ENCODE measurements around the gene YARS2. TPM values are rescaled to one million over a fixed set of nuclear protein-coding genes. Genes with fewer than 3 reads are reported as not detected.

YARS2 gene
- total and polyA plus RNA-seq, 12 donors: 6.9 to 53.4 (median 19.3) TPM

GRCh38 chr12:32768518-32768917 lies 12.8 kb upstream of the YARS2 start:
- Histone ChIP-seq H3K27me3 (no peaks in the 10 kb centered on the region), H3K9me3 (replicated peaks in 1 of 3) (no peaks in the 10 kb centered on the region), H3K4me3 (no peak overlapping the region), H3K4me1 (replicated peaks in 1 of 2) (no peaks in the 10 kb centered on the region), H3K36me3 (replicated peaks in 1 of 2) (no peaks in the 10 kb centered on the region), H3K27ac (no peak overlapping the region)
- WGBS, 4 donors: 49 to 76% (median 60%) methylated on average over 4 of the region's 4 CpGs
- no peak for TF ChIP-seq POLR2A (IDR thresholded peaks at IDR 0.05)
- TF ChIP-seq, protein P1, sequence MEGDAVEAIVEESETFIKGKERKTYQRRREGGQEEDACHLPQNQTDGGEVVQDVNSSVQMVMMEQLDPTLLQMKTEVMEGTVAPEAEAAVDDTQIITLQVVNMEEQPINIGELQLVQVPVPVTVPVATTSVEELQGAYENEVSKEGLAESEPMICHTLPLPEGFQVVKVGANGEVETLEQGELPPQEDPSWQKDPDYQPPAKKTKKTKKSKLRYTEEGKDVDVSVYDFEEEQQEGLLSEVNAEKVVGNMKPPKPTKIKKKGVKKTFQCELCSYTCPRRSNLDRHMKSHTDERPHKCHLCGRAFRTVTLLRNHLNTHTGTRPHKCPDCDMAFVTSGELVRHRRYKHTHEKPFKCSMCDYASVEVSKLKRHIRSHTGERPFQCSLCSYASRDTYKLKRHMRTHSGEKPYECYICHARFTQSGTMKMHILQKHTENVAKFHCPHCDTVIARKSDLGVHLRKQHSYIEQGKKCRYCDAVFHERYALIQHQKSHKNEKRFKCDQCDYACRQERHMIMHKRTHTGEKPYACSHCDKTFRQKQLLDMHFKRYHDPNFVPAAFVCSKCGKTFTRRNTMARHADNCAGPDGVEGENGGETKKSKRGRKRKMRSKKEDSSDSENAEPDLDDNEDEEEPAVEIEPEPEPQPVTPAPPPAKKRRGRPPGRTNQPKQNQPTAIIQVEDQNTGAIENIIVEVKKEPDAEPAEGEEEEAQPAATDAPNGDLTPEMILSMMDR (IDR thresholded peaks at IDR 0.05): no peak
- intact Hi-C loops (cut with DNase I): loop anchor here in 1 of 2 donors (10.0 kb wide), 1 partner anchor 146 kb away; no protein-coding TSS in a partner anchor
- DNase-seq: no peak

DNA sequence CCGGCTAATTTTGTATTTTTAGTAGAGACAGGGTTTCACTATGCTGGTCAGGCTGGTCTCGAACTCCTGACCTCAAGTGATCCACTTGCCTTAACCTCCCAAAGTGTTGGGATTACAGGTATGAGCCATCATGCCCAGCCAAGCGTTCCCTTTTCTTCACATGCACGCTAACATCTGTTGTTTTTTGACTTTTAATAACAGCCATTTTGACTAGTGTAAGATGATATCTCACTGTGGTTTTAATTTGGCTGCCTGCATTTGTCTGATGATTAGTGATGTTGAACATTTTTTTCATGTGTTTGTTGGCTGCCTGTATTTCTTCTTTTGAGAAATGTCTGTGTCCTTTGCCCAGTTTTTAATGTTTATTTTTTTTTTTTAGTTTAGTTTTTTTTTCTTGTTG lies 10.2 kb upstream of the YARS2 start:
- Histone ChIP-seq H3K27me3 (no peaks in the 10 kb centered on the region), H3K4me1 (replicated peaks in 1 of 2) (no peaks in the 10 kb centered on the region), H3K4me3 (no peak overlapping the region), H3K9me3 (replicated peaks in 1 of 3) (no peaks in the 10 kb centered on the region), H3K36me3 (replicated peaks in 1 of 2) (no peaks in the 10 kb centered on the region), H3K27ac (no peak overlapping the region)
- intact Hi-C loops (cut with DNase I): loop anchor here in 1 of 2 donors (10.0 kb wide), 1 partner anchor 149 kb away; no protein-coding TSS in a partner anchor
- no peak for DNase-seq
- no peak for TF ChIP-seq POLR2A (IDR thresholded peaks at IDR 0.05)
- TF ChIP-seq, protein P1 (IDR thresholded peaks at IDR 0.05): no peak
- WGBS, 4 donors: 60 to 70% (median 64%) methylated on average over 4 of the region's 4 CpGs

DNA sequence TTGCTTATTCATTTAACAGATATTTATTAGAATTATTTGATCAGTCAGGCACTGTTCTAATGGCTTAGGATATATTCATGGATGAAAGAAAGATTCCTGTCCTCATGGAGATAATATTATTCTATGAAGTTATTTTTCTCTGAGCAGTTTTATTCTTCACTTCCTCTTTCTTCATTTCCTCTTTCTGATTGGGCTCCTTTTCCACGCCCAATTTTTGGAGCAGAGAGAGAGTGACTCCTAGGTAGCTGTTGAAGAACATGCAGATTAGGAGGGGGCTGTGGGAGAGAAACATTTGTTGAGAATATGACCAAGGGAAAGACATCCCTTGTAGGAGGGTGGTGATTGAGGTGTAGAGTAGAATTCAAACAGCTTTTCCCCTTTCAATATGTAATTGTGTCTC lies 6.0 kb upstream of the YARS2 start:
- TF ChIP-seq, protein P1 (IDR thresholded peaks at IDR 0.05): no peak
- no peak for TF ChIP-seq POLR2A (IDR thresholded peaks at IDR 0.05)

GRCh38 chr12:32757157-32757556 lies 1.5 kb upstream of the YARS2 start:
- no peak for TF ChIP-seq POLR2A (IDR thresholded peaks at IDR 0.05)
- TF ChIP-seq, protein P1 (IDR thresholded peaks at IDR 0.05): no peak
- intact Hi-C loops (cut with DNase I): loop anchor here in 1 of 2 donors (5.0 kb wide), 1 partner anchor 1265 kb away; the partner anchor contains the start of gene ALG10
- Histone ChIP-seq H3K4me3 (no peak overlapping the region), H3K27me3 (no peaks in the 10 kb centered on the region), H3K9me3 (replicated peaks in 1 of 3) (no peaks in the 10 kb centered on the region), H3K36me3 (replicated peaks in 1 of 2) (peaks cover 0 to 2% of the 10 kb centered on the region in 2 donors), H3K4me1 (replicated peaks in 1 of 2) (peaks cover 8 to 17% of the 10 kb centered on the region in 2 donors), H3K27ac (no peak overlapping the region)
- 61 to 71% (median 65%) methylated on average over 3 of the region's 3 CpGs for WGBS, 4 donors
- no peak for DNase-seq

More for the DNA sequence above, 6.0 kb upstream of the YARS2 start:
- H3K36me3 ChIP-seq (replicated peaks in 1 of 2): no peaks in the 10 kb centered on the region
- H3K4me1 ChIP-seq (replicated peaks in 1 of 2): no peaks in the 10 kb centered on the region
- no peaks in the 10 kb centered on the region for H3K9me3 ChIP-seq (replicated peaks in 1 of 3)
- intact Hi-C loops (cut with DNase I): loop anchor here in 1 of 2 donors (10.0 kb wide), 1 partner anchor 153 kb away; no protein-coding TSS in a partner anchor
- H3K27ac ChIP-seq: no peak overlapping the region
- DNase-seq: no peak
- no peaks in the 10 kb centered on the region for H3K27me3 ChIP-seq
- H3K4me3 ChIP-seq: no peak overlapping the region
- 42 to 63% (median 47%) methylated on average over 1 of the region's 1 CpG for WGBS, 4 donors

Data from adrenal gland (tissue), 12 donors.